NCI-H446 treated with DMSO at 0.1 percent for 48 hours (cell line): Measurements from ENCODE around the gene AVPR1B.

Experiments used
- DNase-seq: peaks from one replicate; lab custom pipeline; 2025; lab: John Stamatoyannopoulos, UW

AVPR1B gene, protein sequence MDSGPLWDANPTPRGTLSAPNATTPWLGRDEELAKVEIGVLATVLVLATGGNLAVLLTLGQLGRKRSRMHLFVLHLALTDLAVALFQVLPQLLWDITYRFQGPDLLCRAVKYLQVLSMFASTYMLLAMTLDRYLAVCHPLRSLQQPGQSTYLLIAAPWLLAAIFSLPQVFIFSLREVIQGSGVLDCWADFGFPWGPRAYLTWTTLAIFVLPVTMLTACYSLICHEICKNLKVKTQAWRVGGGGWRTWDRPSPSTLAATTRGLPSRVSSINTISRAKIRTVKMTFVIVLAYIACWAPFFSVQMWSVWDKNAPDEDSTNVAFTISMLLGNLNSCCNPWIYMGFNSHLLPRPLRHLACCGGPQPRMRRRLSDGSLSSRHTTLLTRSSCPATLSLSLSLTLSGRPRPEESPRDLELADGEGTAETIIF

DNA sequence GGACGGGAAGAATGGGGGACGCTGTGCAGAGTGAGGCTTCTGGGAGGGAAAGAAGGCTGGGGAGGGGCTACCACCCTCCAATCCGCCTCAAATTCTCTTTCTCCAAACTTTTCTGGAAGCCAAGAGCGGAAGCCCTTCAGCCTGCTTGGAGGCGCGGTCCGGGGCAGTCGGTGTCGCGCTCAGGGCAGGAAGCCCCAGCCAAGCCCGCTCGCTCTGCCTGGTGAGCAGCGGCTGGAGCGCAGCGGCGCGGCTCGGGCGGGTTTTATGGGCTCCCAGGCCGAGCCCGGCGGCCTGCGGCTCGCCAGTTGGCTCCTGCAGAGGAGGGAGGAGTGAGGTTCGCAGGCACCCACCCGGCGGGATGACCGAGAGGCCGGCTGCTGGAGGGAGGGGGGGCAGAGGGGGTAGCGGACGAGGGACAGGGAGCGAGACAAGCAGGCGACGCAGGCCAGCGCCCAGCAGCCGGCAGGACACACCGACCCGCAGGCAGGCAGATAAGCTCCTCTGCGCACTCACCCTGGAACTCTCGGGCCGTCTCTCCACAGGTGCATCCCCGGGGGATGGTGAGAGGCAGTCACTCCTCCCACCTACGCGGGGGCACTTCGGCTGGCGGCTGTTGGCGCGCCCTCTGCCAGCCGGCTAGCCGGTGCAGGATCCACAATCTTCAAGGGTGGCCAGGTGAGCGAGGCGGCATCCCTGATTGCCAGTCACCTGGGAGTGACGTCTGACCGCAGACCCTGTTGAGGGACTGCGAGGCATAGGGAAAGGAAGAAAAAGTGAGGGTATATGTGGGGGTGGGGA lies at the start of gene AVPR1B:
Gene AVPR1B, minus strand, starts transcription at position 238 of the 798 bp plus-strand sequence. CDS start 498 bp downstream, outside the sequence.
- DNase-seq, result no peak

- no peak for DNase-seq
Observed at GRCh38 chr1:206145771-206146290, 28.6 kb upstream of the AVPR1B start.

DNA sequence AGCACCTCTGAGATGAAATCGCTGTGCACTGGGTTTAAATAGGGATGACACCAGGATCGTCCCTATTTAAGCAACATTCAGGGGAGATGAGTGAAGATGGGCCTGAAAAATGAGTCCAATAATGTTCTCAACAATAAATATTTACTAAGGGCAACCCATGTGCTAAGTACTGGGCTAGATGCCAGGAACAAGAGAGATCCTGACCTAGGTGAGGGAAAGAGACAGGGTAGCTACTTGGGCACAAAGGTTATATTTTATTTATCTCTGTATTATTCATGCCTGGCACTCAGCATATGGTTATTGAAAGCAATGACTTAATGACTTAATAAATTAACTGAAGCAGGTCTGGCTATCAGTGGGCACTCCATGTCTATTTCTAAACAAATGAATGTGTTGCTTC lies 27.4 kb upstream of the AVPR1B start:
- no peak for DNase-seq

DNA sequence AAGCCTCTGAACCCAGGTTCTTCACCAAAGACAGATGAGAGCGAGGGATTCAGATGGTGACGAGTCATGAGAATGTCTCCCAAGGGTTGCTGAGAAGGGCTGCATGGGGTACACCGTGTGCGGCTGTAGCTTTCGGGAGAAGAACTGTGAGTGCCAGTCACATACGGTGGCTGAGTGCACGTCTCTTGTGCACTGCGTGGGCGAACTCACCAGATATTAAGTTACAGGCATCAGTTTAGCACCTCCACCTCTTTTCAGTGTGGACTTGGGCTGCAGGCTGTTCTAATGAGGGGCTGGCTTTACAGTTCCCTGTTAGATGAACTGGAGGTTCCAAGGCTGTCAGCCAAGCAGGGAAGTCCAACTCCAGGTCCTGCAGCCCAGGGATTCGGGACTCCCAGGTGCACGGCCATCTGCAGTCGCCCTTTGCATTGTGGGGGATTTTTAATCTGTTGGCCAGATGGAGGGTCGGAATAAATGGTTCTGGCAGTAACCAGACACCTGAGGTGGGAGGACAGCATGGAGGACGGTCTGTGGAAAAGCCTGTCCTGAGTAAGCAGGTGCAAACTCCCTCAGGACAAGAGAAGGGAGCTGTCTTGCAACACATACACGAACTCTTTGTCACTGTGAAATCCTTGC lies 26.5 kb upstream of the AVPR1B start:
- no peak for DNase-seq

DNA sequence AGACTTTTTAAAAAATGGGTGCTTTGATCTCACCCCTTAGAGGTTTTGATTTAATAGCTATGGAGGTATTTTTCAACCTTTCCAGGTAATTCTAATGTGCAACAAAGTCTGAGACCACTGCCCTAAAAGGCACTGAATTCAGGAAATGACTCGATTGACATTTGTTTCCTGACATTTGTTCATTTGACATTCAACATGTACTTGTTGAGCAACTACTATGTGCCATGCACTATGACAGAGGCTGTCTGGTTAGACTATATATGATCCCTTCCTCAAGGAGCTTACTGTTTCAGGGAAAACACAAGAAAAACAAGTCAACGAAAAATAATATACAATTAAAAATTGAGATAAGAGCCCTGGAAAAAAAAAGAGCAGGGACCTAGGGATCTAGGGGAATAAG lies 25.6 kb upstream of the AVPR1B start:
- DNase-seq, result no peak

DNA sequence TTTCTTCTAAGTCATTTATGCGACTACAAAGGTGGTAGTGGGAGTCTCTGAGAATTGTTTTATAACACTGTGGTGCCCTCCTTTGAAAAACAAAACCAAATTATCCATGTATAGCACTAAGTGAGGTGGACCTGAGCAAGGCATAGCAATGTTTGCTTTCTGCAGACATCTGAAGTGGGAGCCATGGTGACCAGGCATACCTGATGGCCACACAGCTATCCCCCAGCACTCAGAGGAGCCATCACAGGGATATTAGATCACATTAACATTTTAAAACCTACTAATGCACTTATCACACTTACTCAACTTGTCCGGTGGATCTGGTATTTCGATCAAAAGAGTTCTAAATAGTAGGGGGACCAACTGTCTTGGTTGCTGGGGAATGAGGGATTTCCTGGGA lies 24.8 kb upstream of the AVPR1B start:
- DNase-seq, result no peak

- DNase-seq, result no peak
Observed at GRCh38 chr1:206136241-206136640, 19.1 kb upstream of the AVPR1B start.

GRCh38 chr1:206135248-206135647 lies 18.1 kb upstream of the AVPR1B start:
- no peak for DNase-seq

DNA sequence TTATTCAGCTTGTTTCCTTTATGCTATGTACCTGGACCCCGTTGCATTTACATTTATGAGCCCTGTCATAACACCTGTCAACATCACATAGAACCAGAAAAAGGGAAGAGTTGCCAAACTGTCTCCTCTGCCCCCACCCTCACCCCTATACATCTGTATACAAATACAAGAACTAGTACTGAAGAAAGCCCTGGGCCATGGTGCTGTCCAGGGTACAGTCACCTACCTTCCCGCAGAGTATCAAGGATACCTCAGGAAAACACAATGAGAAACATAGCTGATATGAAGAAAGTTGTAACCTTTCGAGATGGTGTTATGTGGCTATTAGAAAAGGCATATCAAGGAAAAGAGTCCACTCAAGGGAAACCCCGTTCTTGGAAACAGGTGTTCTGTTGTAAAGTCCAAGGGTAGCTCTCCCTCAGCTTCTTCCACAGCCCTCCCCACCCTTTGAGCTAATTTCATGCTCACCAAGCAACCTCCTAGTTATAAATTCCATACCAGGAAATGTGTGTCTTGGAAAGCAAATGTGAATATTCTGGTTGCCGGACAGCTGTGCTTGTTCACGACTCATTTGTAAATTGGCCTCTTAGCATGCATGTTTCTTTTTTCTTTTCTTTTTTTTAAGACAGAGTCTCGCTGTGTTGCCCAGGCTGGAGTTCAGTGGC lies 16.7 kb upstream of the AVPR1B start:
- DNase-seq, result no peak

GRCh38 chr1:206131037-206131436 lies 13.8 kb upstream of the AVPR1B start:
- DNase-seq, result no peak

DNA sequence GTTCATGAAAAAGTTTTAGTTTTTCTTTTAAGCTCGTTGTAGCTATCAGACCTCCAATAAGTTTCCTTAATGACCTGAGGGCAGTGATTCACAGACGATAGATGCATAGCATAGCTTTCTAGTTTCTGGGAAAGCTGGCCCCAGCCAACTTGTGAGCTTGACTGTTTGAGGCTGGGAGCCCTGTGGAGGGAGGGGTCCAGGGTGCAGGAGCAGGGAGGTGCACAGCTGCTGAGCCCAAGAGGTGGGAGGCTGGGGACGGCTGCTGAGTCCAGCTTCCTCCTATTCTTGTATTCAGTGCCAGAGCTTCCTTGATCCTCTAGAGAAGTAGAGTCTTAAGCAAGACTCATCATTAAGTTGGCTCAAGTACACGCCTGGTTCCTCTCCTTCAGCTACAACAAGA lies 11.0 kb upstream of the AVPR1B start:
- DNase-seq, result no peak

DNA sequence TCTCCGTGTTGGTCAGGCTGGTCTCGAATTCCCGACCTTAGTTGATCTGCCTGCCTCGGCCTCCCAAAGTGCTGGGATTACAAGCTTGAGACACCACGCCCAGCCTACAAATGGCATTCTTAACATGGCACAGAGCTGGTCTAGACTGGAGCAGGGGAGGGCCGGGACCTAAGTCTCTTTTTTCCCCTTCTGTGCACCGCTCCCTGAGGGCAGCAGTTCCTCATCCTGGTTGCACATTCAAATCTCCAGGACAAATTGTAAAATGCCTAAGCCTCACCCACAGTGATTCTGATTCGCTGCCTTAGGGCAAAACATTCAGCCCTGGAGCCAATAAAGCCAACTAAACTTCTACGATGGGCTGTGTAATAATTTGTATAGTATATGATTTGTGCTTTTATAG lies 10.1 kb upstream of the AVPR1B start:
- DNase-seq, result no peak

DNA sequence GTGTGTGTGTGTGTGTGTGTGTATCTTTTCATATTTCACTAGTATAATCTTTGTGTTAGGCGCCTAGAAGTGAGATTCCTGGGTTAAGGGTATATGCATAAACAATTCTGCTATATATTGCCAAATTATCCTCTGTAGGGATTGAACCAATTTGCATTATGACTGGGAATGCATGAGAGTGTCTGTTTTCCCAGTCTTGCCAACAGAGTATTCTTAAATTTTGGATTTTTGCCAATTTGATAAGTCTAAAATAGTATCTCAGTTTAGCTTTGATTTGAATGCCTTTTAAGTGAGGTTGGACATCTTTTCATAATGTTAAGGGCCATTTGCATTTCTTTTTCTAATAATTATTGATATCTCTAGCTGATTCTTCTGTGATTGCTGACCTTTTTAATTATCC lies 8.2 kb upstream of the AVPR1B start:
- no peak for DNase-seq

- no peak for DNase-seq
Observed at GRCh38 chr1:206122686-206123085, 5.5 kb upstream of the AVPR1B start.

DNA sequence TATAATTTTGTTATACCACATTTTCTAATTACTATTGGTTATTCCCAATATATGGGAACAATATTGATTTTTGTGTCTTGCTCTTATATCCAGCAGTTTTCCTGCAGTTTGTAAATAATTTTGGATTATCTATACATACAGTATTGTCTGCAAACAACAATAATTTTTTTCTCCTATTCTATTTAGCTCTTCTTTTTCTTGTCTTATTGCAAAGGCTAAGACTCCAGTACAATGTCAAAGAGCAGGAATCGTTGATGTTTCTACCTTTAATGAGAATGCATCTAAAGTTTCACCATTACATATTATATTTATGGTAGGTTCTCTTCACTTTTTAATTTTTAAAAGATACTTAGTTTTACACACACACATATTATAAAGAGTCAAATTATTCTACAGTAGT lies 4.1 kb upstream of the AVPR1B start:
- DNase-seq, result no peak

DNA sequence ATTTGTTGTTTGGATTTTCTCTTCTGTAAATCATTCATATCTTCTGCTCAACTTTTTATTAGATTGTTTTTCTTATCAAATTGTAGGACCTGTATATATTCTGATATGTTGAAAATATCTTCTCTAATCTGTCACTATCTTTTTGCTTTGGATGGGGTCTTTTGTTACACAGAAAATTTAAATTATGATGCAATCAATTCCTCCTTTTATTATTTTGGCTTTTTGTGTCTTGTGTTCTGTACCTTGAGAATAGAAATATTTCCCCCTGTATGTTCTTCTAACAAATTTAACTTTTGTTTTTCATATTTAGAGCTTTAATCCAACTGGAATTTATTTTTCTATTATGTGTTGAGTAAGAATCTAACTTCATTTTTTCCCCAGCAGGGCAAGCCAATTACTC lies 3.2 kb upstream of the AVPR1B start:
- DNase-seq, result no peak

DNA sequence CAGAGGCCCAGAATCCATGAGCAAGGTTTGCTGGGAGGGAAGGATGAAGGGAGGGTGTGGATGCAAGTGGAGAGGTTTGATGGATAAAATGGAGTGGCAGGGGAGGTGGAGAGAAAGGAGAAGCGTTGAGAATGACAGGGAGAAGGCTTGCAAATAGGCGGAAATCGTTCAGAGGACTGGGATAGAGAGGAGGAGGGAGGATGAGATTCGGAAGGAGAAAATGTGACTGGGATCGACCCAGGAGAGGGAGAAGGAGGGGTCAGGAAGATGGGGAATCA lies 376 bp downstream of the AVPR1B start:
- DNase-seq, result no peak

- no peak for DNase-seq
Observed at GRCh38 chr1:206116191-206116872, 856 bp downstream of the AVPR1B start.

DNA sequence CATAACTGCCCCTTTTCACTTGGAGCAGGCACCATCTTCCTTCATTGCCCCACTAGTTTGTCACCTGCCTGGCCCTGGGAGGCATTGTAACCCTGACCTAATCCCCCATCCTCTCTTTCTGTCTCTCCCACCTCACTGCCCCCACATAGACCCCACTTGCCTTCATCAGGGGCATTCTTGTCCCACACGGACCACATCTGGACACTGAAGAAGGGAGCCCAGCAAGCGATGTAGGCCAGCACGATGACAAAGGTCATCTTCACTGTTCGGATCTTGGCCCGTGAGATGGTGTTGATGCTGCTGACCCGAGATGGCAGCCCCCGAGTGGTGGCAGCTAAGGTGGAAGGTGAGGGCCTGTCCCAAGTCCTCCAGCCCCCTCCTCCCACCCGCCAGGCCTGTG lies 1.4 kb downstream of the AVPR1B start:
- no peak for DNase-seq

- DNase-seq, result no peak
Observed at GRCh38 chr1:206114692-206115640, 2.2 kb downstream of the AVPR1B start.
